Nephron (organoid): Measurements from ENCODE around the gene ZNF101.
A peak's percentile ranks its signal among the peaks of the same experiment; 100 is the strongest.

ENCODE experiments used
- H3K27ac Mint-ChIP-seq, 3 experiments: 2 replicates each; pipeline ENCODE4 v1.8.0; 2020; ENCODE audit warnings: mixed read lengths in 3 of 3, mild to moderate bottlenecking in 2 of 3, moderate library complexity in 1 of 3
- H3K27me3 Mint-ChIP-seq: 2 replicates; pipeline ENCODE4 v1.8.0; 2021; ENCODE audit warnings: low read depth, mild to moderate bottlenecking, moderate library complexity, mixed read lengths
- H3K36me3 Mint-ChIP-seq: 2 replicates; pipeline ENCODE4 v1.8.0; 2020; ENCODE audit warnings: low read depth, mixed read lengths
- H3K4me1 Mint-ChIP-seq: 2 replicates; pipeline ENCODE4 v1.8.0; 2020; ENCODE audit warnings: mixed read lengths
- H3K4me3 Mint-ChIP-seq, 3 experiments: 2 replicates each; pipeline ENCODE4 v1.8.0; 2020; ENCODE audit warnings: mild to moderate bottlenecking in 3 of 3, mixed read lengths in 3 of 3, moderate library complexity in 2 of 3
- H3K9me3 Mint-ChIP-seq: 2 replicates; pipeline ENCODE4 v1.8.0; 2020; ENCODE audit warnings: mixed read lengths
- TF ChIP-seq, protein P1 (sequence below), 3 experiments: fragments of 200-600 bp; sonication (generic); IDR thresholded peaks; one replicate each; pipeline ENCODE4 v1.5.0; 2021; ENCODE audit warnings: antibody characterized with exemption in 3 of 3; ENCODE audit not compliant: unreplicated experiment in 3 of 3

Gene ZNF101

DNA sequence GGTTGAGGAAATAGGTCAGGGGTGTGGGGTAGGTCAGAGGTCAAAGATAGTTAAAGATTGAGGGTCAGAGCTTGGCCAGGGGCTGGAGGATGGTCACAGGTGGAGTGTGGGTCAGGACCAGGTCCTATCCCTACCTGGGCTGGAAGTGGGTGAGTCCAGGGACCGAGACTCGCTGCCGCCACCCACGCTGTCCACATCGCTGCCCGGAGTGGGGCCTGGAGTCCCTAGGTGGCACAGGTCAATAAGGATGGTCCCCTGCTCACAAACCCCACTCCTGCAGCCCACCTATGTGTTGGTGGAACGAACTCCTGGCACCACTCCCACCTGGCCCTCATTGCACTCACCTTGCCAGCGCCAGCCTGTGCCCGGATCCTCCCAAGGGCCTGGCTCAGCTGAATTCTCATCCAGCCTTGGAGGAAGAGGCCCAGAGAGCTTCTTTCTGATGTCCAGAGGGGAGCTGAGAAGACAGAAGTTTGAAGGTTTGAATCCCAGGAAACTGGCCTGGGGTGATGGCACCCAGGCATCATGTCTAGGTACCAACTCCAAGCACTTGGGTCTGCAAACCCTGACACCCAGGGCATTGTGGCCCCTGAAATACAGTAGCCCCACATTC lies 32.0 kb upstream of the ZNF101 start:
- Mint-ChIP-seq H3K4me1 (no peaks in the 10 kb centered on the region), H3K27ac (no peak overlapping the region), H3K36me3 (peaks cover 39% of the 10 kb centered on the region), H3K9me3 (no peaks in the 10 kb centered on the region), H3K27me3 (no peaks in the 10 kb centered on the region), H3K4me3 (no peak overlapping the region)
- TF ChIP-seq, protein P1, sequence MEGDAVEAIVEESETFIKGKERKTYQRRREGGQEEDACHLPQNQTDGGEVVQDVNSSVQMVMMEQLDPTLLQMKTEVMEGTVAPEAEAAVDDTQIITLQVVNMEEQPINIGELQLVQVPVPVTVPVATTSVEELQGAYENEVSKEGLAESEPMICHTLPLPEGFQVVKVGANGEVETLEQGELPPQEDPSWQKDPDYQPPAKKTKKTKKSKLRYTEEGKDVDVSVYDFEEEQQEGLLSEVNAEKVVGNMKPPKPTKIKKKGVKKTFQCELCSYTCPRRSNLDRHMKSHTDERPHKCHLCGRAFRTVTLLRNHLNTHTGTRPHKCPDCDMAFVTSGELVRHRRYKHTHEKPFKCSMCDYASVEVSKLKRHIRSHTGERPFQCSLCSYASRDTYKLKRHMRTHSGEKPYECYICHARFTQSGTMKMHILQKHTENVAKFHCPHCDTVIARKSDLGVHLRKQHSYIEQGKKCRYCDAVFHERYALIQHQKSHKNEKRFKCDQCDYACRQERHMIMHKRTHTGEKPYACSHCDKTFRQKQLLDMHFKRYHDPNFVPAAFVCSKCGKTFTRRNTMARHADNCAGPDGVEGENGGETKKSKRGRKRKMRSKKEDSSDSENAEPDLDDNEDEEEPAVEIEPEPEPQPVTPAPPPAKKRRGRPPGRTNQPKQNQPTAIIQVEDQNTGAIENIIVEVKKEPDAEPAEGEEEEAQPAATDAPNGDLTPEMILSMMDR (IDR thresholded peaks at IDR 0.05; ENCODE audit: unreplicated experiment in 3 of 3): no peak

GRCh38 chr19:19637186-19637522 lies 31.5 kb upstream of the ZNF101 start:
- TF ChIP-seq, protein P1 (IDR thresholded peaks at IDR 0.05; ENCODE audit: unreplicated experiment in 3 of 3): no peak
- H3K4me1 Mint-ChIP-seq: no peaks in the 10 kb centered on the region
- H3K4me3 Mint-ChIP-seq: no peak overlapping the region
- H3K27me3 Mint-ChIP-seq: peaks cover 3% of the 10 kb centered on the region
- no peak overlapping the region for H3K27ac Mint-ChIP-seq
- H3K9me3 Mint-ChIP-seq: no peaks in the 10 kb centered on the region
- peaks cover 39% of the 10 kb centered on the region for H3K36me3 Mint-ChIP-seq

GRCh38 chr19:19637523-19638251 lies 31.0 kb upstream of the ZNF101 start:
- Mint-ChIP-seq H3K4me1 (peaks cover 5% of the 10 kb centered on the region), H3K27me3 (peaks cover 3% of the 10 kb centered on the region), H3K36me3 (peaks cover 37% of the 10 kb centered on the region), H3K27ac (no peak overlapping the region), H3K4me3 (no peak overlapping the region), H3K9me3 (no peaks in the 10 kb centered on the region)
- TF ChIP-seq, protein P1 (IDR thresholded peaks at IDR 0.05; ENCODE audit: unreplicated experiment in 3 of 3): no peak

- no peaks in the 10 kb centered on the region for H3K9me3 Mint-ChIP-seq
- TF ChIP-seq, protein P1 (IDR thresholded peaks at IDR 0.05; ENCODE audit: unreplicated experiment in 3 of 3): no peak
- peak overlapping the region; percentile 93 to 98 (median 95) for H3K4me3 Mint-ChIP-seq
- peaks cover 17% of the 10 kb centered on the region for H3K36me3 Mint-ChIP-seq
- H3K27ac Mint-ChIP-seq: peak overlapping the region in 2 of 3 experiments; percentile 57 to 87
- H3K4me1 Mint-ChIP-seq: peaks cover 9% of the 10 kb centered on the region
- H3K27me3 Mint-ChIP-seq: peaks cover 7% of the 10 kb centered on the region
These were observed 26.0 kb upstream of the ZNF101 start for GRCh38 chr19:19642506-19643157.

- Mint-ChIP-seq H3K36me3 (peaks cover 21% of the 10 kb centered on the region), H3K4me3 (peak within 1 kb of the TSS; percentile 93 to 98 (median 95)), H3K27ac (peak within 1 kb of the TSS in 2 of 3 experiments; percentile 57 to 87), H3K4me1 (peaks cover 9% of the 10 kb centered on the region), H3K9me3 (no peaks in the 10 kb centered on the region), H3K27me3 (peaks cover 7% of the 10 kb centered on the region)
- TF ChIP-seq, protein P1 (IDR thresholded peaks at IDR 0.05; ENCODE audit: unreplicated experiment in 3 of 3): peak; percentile 87 to 96 (median 92)
These were observed 25.2 kb upstream of the ZNF101 start, which contains the start of gene GMIP for GRCh38 chr19:19643158-19644053. GMIP (minus strand) TSS chr19:19643657; CDS start chr19:19643529, 128 bp downstream.
